Stimulated activated CD8-positive, alpha-beta memory T cell treated with anti-CD3 and anti-CD28 coated beads, Interleukin-12 subunit alpha, Interleukin-12 subunit beta, amount 100 ng/mL, for 1 hour (primary cell): Measurements from ENCODE around the gene DHX15.
"Not testable (repeated sequence)": the region's sequence is repeated elsewhere in the genome, so short reads cannot be mapped to it uniquely, and the experiment has no call there.

Experiments used
- DNase-seq: peaks from one replicate; pipeline ENCODE4 v3.0.0-alpha.2; 2020; ENCODE audit warnings: low read depth

The DHX15 gene

GRCh38 chr4:24544208-24544988 is 40.0 kb downstream of the DHX15 start:
- DNase-seq = no peak

GRCh38 chr4:24537025-24537424 is 47.3 kb downstream of the DHX15 start:
- DNase-seq = no peak

GRCh38 chr4:24535399-24535798 is 49.0 kb downstream of the DHX15 start:
- no peak for DNase-seq

- DNase-seq = no peak
Measured at GRCh38 chr4:24533364-24533763, 51.0 kb downstream of the DHX15 start.

GRCh38 chr4:24529555-24529954 is 54.8 kb downstream of the DHX15 start:
- no peak for DNase-seq

- DNase-seq = no peak
Measured at GRCh38 chr4:24527371-24527770, 57.0 kb downstream of the DHX15 start.

- no peak for DNase-seq
Measured at GRCh38 chr4:24521544-24521943, 62.8 kb downstream of the DHX15 start.

- no peak for DNase-seq
Measured at GRCh38 chr4:24519649-24520048, 64.7 kb downstream of the DHX15 start.

GRCh38 chr4:24517676-24518075 is 66.7 kb downstream of the DHX15 start:
- no peak for DNase-seq

GRCh38 chr4:24516926-24517325 is 67.4 kb downstream of the DHX15 start:
- no peak for DNase-seq

GRCh38 chr4:24515698-24516097 is 68.7 kb downstream of the DHX15 start:
- no peak for DNase-seq

GRCh38 chr4:24514808-24515207 is 69.5 kb downstream of the DHX15 start:
- no peak for DNase-seq

GRCh38 chr4:24513718-24514117 is 70.6 kb downstream of the DHX15 start:
- DNase-seq = no peak

- DNase-seq = no peak
Measured at GRCh38 chr4:24511371-24512063, 72.8 kb downstream of the DHX15 start.

- DNase-seq = no peak
Measured at GRCh38 chr4:24510091-24510490, 74.3 kb downstream of the DHX15 start.

GRCh38 chr4:24508541-24508940 is 75.8 kb downstream of the DHX15 start:
- DNase-seq = no peak

GRCh38 chr4:24507439-24507838 is 76.9 kb downstream of the DHX15 start:
- no peak for DNase-seq

- not testable (repeated sequence) for DNase-seq
Measured at GRCh38 chr4:24503090-24503489, 81.3 kb downstream of the DHX15 start.

GRCh38 chr4:24497221-24497620 is 87.1 kb downstream of the DHX15 start:
- DNase-seq = no peak

- no peak for DNase-seq
Measured at GRCh38 chr4:24496597-24496996, 87.8 kb downstream of the DHX15 start.

- no peak for DNase-seq
Measured at GRCh38 chr4:24495388-24495787, 89.0 kb downstream of the DHX15 start.

- DNase-seq = no peak
Measured at GRCh38 chr4:24489870-24490269, 94.5 kb downstream of the DHX15 start.

GRCh38 chr4:24488399-24489164 is 95.8 kb downstream of the DHX15 start:
- peak; percentile 22 for DNase-seq
